GM18520 (cell line): Measurements from ENCODE around the gene MICU1.
"Not testable (repeated sequence)": the region's sequence is repeated elsewhere in the genome, so short reads cannot be mapped to it uniquely, and the experiment has no call there.

ENCODE experiments used
- ATAC-seq: cut with Tn5 transposase; IDR thresholded peaks from one replicate; pipeline ENCODE4 v1.9.1; 2021; ENCODE audit not compliant: unreplicated experiment

Gene MICU1

GRCh38 chr10:72390764-72391163 is 235.1 kb downstream of the MICU1 start:
- no peak for ATAC-seq

GRCh38 chr10:72389716-72390115 is 236.2 kb downstream of the MICU1 start:
- no peak for ATAC-seq

GRCh38 chr10:72389014-72389413 is 236.9 kb downstream of the MICU1 start:
- ATAC-seq: no peak

GRCh38 chr10:72388062-72388461 is 237.8 kb downstream of the MICU1 start:
- ATAC-seq: no peak

GRCh38 chr10:72386916-72387586 is 238.8 kb downstream of the MICU1 start:
- ATAC-seq: no peak

GRCh38 chr10:72385724-72386123 is 240.2 kb downstream of the MICU1 start:
- ATAC-seq: no peak

GRCh38 chr10:72384982-72385381 is 240.9 kb downstream of the MICU1 start:
- not testable (repeated sequence) for ATAC-seq

GRCh38 chr10:72379776-72380175 is 246.1 kb downstream of the MICU1 start:
- ATAC-seq: no peak

GRCh38 chr10:72379062-72379461 is 246.8 kb downstream of the MICU1 start:
- no peak for ATAC-seq

GRCh38 chr10:72375585-72375984 is 250.3 kb downstream of the MICU1 start:
- ATAC-seq: no peak

- ATAC-seq: no peak
Observed at GRCh38 chr10:72375173-72375572, 250.7 kb downstream of the MICU1 start.

GRCh38 chr10:72370201-72370722 is 255.6 kb downstream of the MICU1 start:
- ATAC-seq: no peak

- ATAC-seq: no peak
Observed at GRCh38 chr10:72367301-72367960, 258.4 kb downstream of the MICU1 start.

- ATAC-seq: no peak
Observed at GRCh38 chr10:72365106-72365895, 260.6 kb downstream of the MICU1 start.

- ATAC-seq: peak; percentile 90
Observed at GRCh38 chr10:72364239-72364777, 261.6 kb downstream of the MICU1 start.

- ATAC-seq: no peak
Observed at GRCh38 chr10:72356987-72357386, 268.9 kb downstream of the MICU1 start.

GRCh38 chr10:72356115-72356514 is 269.8 kb downstream of the MICU1 start:
- no peak for ATAC-seq

- ATAC-seq: no peak
Observed at GRCh38 chr10:72355214-72355555, 270.7 kb downstream of the MICU1 start.

GRCh38 chr10:72354356-72355213 is 271.3 kb downstream of the MICU1 start, which contains the start of gene DNAJB12:
Gene DNAJB12, minus strand, starts transcription at chr10:72354919. Its CDS starts 22 bp downstream, at chr10:72354897.
- peak; percentile 76 for ATAC-seq

GRCh38 chr10:72353965-72354355 is 271.9 kb downstream of the MICU1 start:
- ATAC-seq: no peak
